Measurements from ENCODE around the gene ACTL6A. TPM values are rescaled to one million over a fixed set of nuclear protein-coding genes. Genes with fewer than 3 reads are reported as not detected.
A peak's percentile ranks its signal among the peaks of the same experiment; 100 is the strongest.

Gene ACTL6A
- total RNA-seq, 1 donor from 2014 or later, result 155 TPM

- H3K9me3 Mint-ChIP-seq, result no peaks in the 10 kb centered on the region
Observed at GRCh38 chr3:179560791-179561190, 1.9 kb upstream of the ACTL6A start.

GRCh38 chr3:179563271-179563783 lies 601 bp downstream of the ACTL6A start:
- H3K4me2 ChIP-seq, result peak overlapping the region; percentile 98
- H3K9ac ChIP-seq, result peak overlapping the region; percentile 50
- peak overlapping the region; percentile 98 for H3K4me3 Mint-ChIP-seq
- TF ChIP-seq, protein P1, sequence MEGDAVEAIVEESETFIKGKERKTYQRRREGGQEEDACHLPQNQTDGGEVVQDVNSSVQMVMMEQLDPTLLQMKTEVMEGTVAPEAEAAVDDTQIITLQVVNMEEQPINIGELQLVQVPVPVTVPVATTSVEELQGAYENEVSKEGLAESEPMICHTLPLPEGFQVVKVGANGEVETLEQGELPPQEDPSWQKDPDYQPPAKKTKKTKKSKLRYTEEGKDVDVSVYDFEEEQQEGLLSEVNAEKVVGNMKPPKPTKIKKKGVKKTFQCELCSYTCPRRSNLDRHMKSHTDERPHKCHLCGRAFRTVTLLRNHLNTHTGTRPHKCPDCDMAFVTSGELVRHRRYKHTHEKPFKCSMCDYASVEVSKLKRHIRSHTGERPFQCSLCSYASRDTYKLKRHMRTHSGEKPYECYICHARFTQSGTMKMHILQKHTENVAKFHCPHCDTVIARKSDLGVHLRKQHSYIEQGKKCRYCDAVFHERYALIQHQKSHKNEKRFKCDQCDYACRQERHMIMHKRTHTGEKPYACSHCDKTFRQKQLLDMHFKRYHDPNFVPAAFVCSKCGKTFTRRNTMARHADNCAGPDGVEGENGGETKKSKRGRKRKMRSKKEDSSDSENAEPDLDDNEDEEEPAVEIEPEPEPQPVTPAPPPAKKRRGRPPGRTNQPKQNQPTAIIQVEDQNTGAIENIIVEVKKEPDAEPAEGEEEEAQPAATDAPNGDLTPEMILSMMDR (IDR thresholded peaks at IDR 0.05), result peak; percentile 56
- no peak for TF ChIP-seq EZH2phosphoT487 (IDR thresholded peaks at IDR 0.05)
- H4K20me1 ChIP-seq (ENCODE audit: low read depth), result peaks cover 39% of the 10 kb centered on the region
- H3K36me3 Mint-ChIP-seq, result no peaks in the 10 kb centered on the region
- peaks cover 4% of the 10 kb centered on the region for H3K27me3 Mint-ChIP-seq (ENCODE audit: insufficient read depth, low read depth)
- peaks cover 9% of the 10 kb centered on the region for H3K4me1 ChIP-seq
- no peaks in the 10 kb centered on the region for H3K9me3 Mint-ChIP-seq
- no peaks in the 10 kb centered on the region for H3K27me3 ChIP-seq
- no peaks in the 10 kb centered on the region for H3K36me3 ChIP-seq
- no peak overlapping the region for H2AFZ ChIP-seq (replicated peaks)
- peak overlapping the region; percentile 92 for H3K27ac Mint-ChIP-seq
- H3K79me2 ChIP-seq (ENCODE audit: low read depth), result peaks cover 49% of the 10 kb centered on the region
- peaks cover 14% of the 10 kb centered on the region for H3K4me1 Mint-ChIP-seq
- H3F3A ChIP-seq (ENCODE audit: low read depth), result peaks cover 9% of the 10 kb centered on the region
- H3K4me3 ChIP-seq, result peak overlapping the region; percentile 88
- DNase-seq (ENCODE audit: low spot score), result peak; percentile 87
- H3K9me3 ChIP-seq (ENCODE audit: low read depth), result no peaks in the 10 kb centered on the region
- peak overlapping the region; percentile 86 for H3K27ac ChIP-seq

More at GRCh38 chr3:179560791-179561190, 1.9 kb upstream of the ACTL6A start:
- TF ChIP-seq EZH2phosphoT487 (IDR thresholded peaks at IDR 0.05) (no peak), EZH2 (IDR thresholded peaks at IDR 0.05) (no peak)
- TF ChIP-seq, protein P1 (IDR thresholded peaks at IDR 0.05), result no peak
- H3K27ac Mint-ChIP-seq, result no peak overlapping the region
- Histone ChIP-seq H3K27ac (no peak overlapping the region), H2AFZ (replicated peaks) (no peak overlapping the region), H3K79me2 (ENCODE audit: low read depth) (peaks cover 24% of the 10 kb centered on the region), H3K36me3 (no peaks in the 10 kb centered on the region), H3K4me3 (no peak overlapping the region), H3K4me2 (no peak overlapping the region), H3K4me1 (peaks cover 9% of the 10 kb centered on the region), H3K9ac (no peak overlapping the region), H3K9me3 (ENCODE audit: low read depth) (no peaks in the 10 kb centered on the region), H3K27me3 (no peaks in the 10 kb centered on the region), H4K20me1 (ENCODE audit: low read depth) (peaks cover 23% of the 10 kb centered on the region), H3F3A (ENCODE audit: low read depth) (peaks cover 12% of the 10 kb centered on the region)
- H3K4me3 Mint-ChIP-seq, result no peak overlapping the region
- H3K4me1 Mint-ChIP-seq, result peaks cover 14% of the 10 kb centered on the region
- DNase-seq (ENCODE audit: low spot score), result no peak
- H3K27me3 Mint-ChIP-seq (ENCODE audit: insufficient read depth, low read depth), result peaks cover 4% of the 10 kb centered on the region
- H3K36me3 Mint-ChIP-seq, result no peaks in the 10 kb centered on the region

DNA sequence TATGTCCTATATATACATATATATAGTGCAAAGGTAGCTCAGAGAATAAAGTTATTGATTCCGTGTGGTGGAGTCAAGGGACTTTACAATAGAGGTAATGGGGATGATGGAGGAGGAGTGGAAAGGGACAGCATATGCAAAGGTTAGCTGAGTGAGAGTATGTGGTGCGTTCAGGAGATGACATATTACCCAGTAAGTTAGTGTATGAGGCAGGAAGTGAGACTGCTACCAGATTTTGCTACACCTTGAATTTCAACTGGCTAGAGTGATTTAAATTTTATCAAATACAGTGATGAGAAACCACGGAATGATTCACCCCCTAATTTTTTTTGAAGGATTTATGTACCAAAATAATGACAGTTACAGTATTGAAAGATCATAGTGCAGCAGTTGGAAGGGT lies 2.8 kb downstream of the ACTL6A start:
- H3K4me3 Mint-ChIP-seq, result no peak overlapping the region
- Histone ChIP-seq H3K4me1 (peaks cover 9% of the 10 kb centered on the region), H2AFZ (replicated peaks) (no peak overlapping the region), H3F3A (ENCODE audit: low read depth) (peaks cover 13% of the 10 kb centered on the region), H4K20me1 (ENCODE audit: low read depth) (peaks cover 58% of the 10 kb centered on the region), H3K27me3 (no peaks in the 10 kb centered on the region), H3K4me3 (no peak overlapping the region), H3K79me2 (ENCODE audit: low read depth) (peaks cover 65% of the 10 kb centered on the region), H3K27ac (no peak overlapping the region), H3K9me3 (ENCODE audit: low read depth) (no peaks in the 10 kb centered on the region), H3K9ac (no peak overlapping the region), H3K36me3 (peaks cover 5% of the 10 kb centered on the region), H3K4me2 (no peak overlapping the region)
- no peaks in the 10 kb centered on the region for H3K9me3 Mint-ChIP-seq
- H3K27ac Mint-ChIP-seq, result no peak overlapping the region
- TF ChIP-seq, protein P1 (IDR thresholded peaks at IDR 0.05), result no peak
- TF ChIP-seq EZH2phosphoT487 (IDR thresholded peaks at IDR 0.05), result no peak
- H3K27me3 Mint-ChIP-seq (ENCODE audit: insufficient read depth, low read depth), result peaks cover 4% of the 10 kb centered on the region
- H3K36me3 Mint-ChIP-seq, result peaks cover 1% of the 10 kb centered on the region
- peaks cover 14% of the 10 kb centered on the region for H3K4me1 Mint-ChIP-seq
- no peak for DNase-seq (ENCODE audit: low spot score)
